ENCODE results near the gene ATP8A2. TPM values are rescaled to one million over a fixed set of nuclear protein-coding genes. Genes with fewer than 3 reads are reported as not detected.

Gene ATP8A2
- total and polyA plus RNA-seq, 11 donors, result 0.01 to 0.29 (median 0.05) TPM; not detected in 2

DNA sequence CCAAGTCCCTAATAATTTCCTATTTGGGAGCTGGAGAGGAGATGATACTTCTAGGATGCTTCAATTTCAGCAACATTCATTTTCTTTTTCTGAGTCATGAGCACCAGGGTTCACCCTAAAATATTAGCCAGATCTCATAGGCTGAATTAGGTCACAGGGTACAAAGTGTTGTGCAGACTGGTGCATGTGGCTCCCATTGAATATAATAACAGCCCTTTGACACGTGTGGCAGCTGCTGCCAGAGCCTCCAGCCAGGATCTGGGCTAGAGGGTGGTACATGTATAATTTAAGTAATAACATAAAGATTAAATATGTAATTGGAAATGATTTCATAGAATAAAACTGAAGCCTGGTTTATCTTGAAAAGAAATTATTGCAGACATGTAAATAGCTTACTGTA is 244.9 kb downstream of the ATP8A2 start:
- Histone ChIP-seq H3K36me3 (no peaks in the 10 kb centered on the region), H3K27me3 (peaks cover 0 to 13% (median 0%) of the 10 kb centered on the region in 9 donors), H3K27ac (no peak overlapping the region), H3K9me3 (no peaks in the 10 kb centered on the region), H3K4me1 (no peaks in the 10 kb centered on the region), H3K4me3 (no peak overlapping the region)
- intact Hi-C loops (cut with DNase I), result no loop called here
- WGBS, 4 donors, result 50 to 71% (median 65%) methylated on average over 1 of the region's 1 CpG
- no peak for TF ChIP-seq POLR2A (IDR thresholded peaks at IDR 0.05)
- TF ChIP-seq, protein P1, sequence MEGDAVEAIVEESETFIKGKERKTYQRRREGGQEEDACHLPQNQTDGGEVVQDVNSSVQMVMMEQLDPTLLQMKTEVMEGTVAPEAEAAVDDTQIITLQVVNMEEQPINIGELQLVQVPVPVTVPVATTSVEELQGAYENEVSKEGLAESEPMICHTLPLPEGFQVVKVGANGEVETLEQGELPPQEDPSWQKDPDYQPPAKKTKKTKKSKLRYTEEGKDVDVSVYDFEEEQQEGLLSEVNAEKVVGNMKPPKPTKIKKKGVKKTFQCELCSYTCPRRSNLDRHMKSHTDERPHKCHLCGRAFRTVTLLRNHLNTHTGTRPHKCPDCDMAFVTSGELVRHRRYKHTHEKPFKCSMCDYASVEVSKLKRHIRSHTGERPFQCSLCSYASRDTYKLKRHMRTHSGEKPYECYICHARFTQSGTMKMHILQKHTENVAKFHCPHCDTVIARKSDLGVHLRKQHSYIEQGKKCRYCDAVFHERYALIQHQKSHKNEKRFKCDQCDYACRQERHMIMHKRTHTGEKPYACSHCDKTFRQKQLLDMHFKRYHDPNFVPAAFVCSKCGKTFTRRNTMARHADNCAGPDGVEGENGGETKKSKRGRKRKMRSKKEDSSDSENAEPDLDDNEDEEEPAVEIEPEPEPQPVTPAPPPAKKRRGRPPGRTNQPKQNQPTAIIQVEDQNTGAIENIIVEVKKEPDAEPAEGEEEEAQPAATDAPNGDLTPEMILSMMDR (IDR thresholded peaks at IDR 0.05), result no peak
- DNase-seq (no peak), ATAC-seq (no peak)

DNA sequence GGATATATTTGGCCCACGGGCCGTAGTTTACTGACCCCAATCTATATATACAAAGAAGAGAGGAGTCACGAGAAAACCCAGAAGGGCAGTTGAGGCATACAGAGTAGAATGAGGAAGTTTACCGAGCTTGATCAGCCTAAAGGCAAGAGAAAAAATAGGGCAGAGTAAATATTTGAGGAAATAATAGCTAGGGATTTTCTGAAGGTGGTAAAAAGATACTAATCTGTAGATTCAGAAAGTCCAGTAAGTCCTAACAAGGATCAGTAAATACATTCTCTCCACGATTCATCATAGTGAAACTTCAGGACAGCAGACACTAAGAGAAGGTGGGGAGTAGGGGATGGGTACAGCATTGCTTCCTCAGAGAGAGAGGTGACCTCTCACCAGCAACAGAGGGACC is 248.1 kb downstream of the ATP8A2 start:
- 82 to 87% (median 84%) methylated on average over 5 of the region's 5 CpGs for WGBS, 4 donors
- no peaks in the 10 kb centered on the region for H3K36me3 ChIP-seq

DNA sequence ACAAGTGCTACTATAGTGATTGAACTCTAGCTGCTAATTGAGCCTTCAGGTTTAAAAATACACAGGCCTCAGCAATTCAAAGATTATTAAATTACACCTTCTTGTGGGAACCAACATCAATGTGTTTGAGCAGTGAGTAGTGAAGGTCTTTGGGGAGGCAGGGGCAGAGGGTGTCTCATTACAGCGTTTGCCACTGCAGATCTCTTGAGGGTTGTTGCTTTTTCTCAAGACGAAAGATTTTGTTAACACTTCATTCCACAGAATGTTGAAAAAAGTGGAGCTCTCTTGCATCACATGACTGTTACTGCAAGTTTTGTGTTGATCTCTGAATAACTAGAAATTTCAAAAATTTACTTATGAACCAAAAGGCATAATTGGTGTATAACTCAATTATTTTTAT is 253.6 kb downstream of the ATP8A2 start:
- ATAC-seq (no peak), DNase-seq (no peak)
- no peak for TF ChIP-seq POLR2A (IDR thresholded peaks at IDR 0.05)
- TF ChIP-seq, protein P1 (IDR thresholded peaks at IDR 0.05), result no peak
- no peak overlapping the region for H3K27ac ChIP-seq
- whole genome bisulfite sequencing, 4 donors, result 65 to 75% (median 69%) methylated on average over 2 of the region's 2 CpGs
- H3K9me3 ChIP-seq, result peaks cover 0 to 8% (median 2%) of the 10 kb centered on the region in 12 donors
- H3K36me3 ChIP-seq, result no peaks in the 10 kb centered on the region
- no peaks in the 10 kb centered on the region for H3K27me3 ChIP-seq
- intact Hi-C loops (cut with DNase I), result no loop called here
- no peaks in the 10 kb centered on the region for H3K4me1 ChIP-seq
- H3K4me3 ChIP-seq, result no peak overlapping the region

More for the DNA sequence above, 248.1 kb downstream of the ATP8A2 start:
- Histone ChIP-seq H3K9me3 (no peaks in the 10 kb centered on the region), H3K4me1 (no peaks in the 10 kb centered on the region), H3K27ac (no peak overlapping the region), H3K4me3 (no peak overlapping the region), H3K27me3 (peaks cover 0 to 13% (median 0%) of the 10 kb centered on the region in 9 donors)
- TF ChIP-seq, protein P1 (IDR thresholded peaks at IDR 0.05), result no peak
- no peak for TF ChIP-seq POLR2A (IDR thresholded peaks at IDR 0.05)
- ATAC-seq (no peak), DNase-seq (no peak)
- intact Hi-C loops (cut with DNase I), result no loop called here

DNA sequence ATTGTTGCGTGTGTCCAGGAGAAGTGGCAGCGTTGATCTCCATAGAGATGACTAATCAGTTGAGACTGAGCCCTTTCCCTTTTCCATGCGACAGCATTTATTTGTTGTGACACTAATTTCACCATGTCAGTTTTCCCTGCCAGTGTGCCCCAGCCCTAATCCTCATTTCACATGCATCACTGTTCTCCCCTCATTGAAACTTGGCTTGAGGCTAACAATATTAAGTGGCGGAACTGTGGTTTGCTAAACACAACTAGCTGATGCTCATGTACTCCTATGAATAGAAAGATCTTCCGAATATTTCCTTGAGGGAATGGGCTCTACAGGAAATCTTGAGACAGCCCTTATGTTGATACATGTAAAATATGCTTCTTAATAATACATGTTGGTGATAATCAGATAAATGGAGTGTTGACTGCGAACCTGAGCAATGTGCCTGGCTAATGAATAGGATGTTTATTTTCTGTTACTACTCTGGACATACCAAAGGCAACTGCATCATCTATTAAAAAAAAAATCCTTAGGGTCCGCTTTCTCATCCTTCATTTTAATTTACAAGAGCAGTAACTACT is 258.6 kb downstream of the ATP8A2 start:
- intact Hi-C loops (cut with DNase I), result no loop called here
- Histone ChIP-seq H3K4me3 (no peak overlapping the region), H3K9me3 (peaks cover 0 to 8% (median 2%) of the 10 kb centered on the region in 12 donors), H3K4me1 (no peaks in the 10 kb centered on the region), H3K36me3 (no peaks in the 10 kb centered on the region), H3K27me3 (peaks cover 0 to 16% (median 0%) of the 10 kb centered on the region in 9 donors), H3K27ac (no peak overlapping the region)
- 87 to 90% (median 89%) methylated on average over 7 of the region's 7 CpGs for WGBS, 4 donors
- ATAC-seq, result no peak
- DNase-seq, result no peak
- TF ChIP-seq, protein P1 (IDR thresholded peaks at IDR 0.05), result no peak
- no peak for TF ChIP-seq POLR2A (IDR thresholded peaks at IDR 0.05)

All from heart left ventricle (tissue), 16 donors.